Cardiac fibroblast (primary cell): ENCODE data around the gene KCNQ1OT1.

Experiments used
- DNase-seq, 2 donors: peaks; one replicate each; pipeline versions ENCODE4 v3.0.0 to v3.0.0-alpha.2; 2010; ENCODE audit warnings: low read depth in 2 of 2
- H3K4me3 ChIP-seq, 2 donors: replicated peaks in 1 of 2; 1 replicate in 1 of 2; 2 replicates in 1 of 2; pipeline ENCODE4 v1.5.1; 2011; ENCODE audit warnings: low read depth in 2 of 2, low read length in 2 of 2, mild to moderate bottlenecking in 2 of 2, moderate library complexity in 1 of 2
- CTCF ChIP-seq: IDR thresholded peaks from one replicate; pipeline ENCODE4 v1.5.1; 2011; ENCODE audit warnings: low read depth, mild to moderate bottlenecking, low read length, inconsistent platforms

Gene KCNQ1OT1

GRCh38 chr11:2559527-2560311, 140.1 kb downstream of the KCNQ1OT1 start:
- no peak overlapping the region for H3K4me3 ChIP-seq

GRCh38 chr11:2558861-2559526, 140.8 kb downstream of the KCNQ1OT1 start:
- DNase-seq = no peak
- TF ChIP-seq CTCF = no peak
- no peak overlapping the region for H3K4me3 ChIP-seq

More at GRCh38 chr11:2559527-2560311, 140.1 kb downstream of the KCNQ1OT1 start:
- no peak for TF ChIP-seq CTCF
- no peak for DNase-seq

- DNase-seq = no peak
- H3K4me3 ChIP-seq = no peak overlapping the region
- no peak for TF ChIP-seq CTCF
Observed at GRCh38 chr11:2558397-2558796, 141.4 kb downstream of the KCNQ1OT1 start.
